Right renal cortex interstitium (tissue), 3 donors: ENCODE data around the gene ULK4. TPM values are rescaled to one million over a fixed set of nuclear protein-coding genes. Genes with fewer than 3 reads are reported as not detected.

ENCODE experiments used
- DNase-seq, 3 donors: peaks; one replicate each; pipeline ENCODE4 v3.0.0-alpha.2; 2013; ENCODE audit warnings: low read depth in 3 of 3, low spot score in 2 of 3
- polyA plus RNA-seq, 3 donors: library from polyadenylated mRNA; unstranded; fragments of 120-200 nt; gene quantifications; one replicate each; pipeline ENCODE4 v1.2.1, GENCODE V29; 2013; ENCODE audit not compliant: insufficient read length in 3 of 3

Gene ULK4
- polyA plus RNA-seq, 3 donors = 4.7 to 5.3 (median 4.8) TPM

- no peak for DNase-seq
These were observed 442.2 kb downstream of the ULK4 start for GRCh38 chr3:41519746-41520145.

- DNase-seq = peak in 1 of 3 donors; percentile 18
These were observed 443.3 kb downstream of the ULK4 start for GRCh38 chr3:41518626-41519025.

- no peak for DNase-seq
These were observed 453.7 kb downstream of the ULK4 start for GRCh38 chr3:41508063-41508696.

GRCh38 chr3:41507336-41508062, 454.4 kb downstream of the ULK4 start:
- DNase-seq = no peak

GRCh38 chr3:41503998-41504623, 457.8 kb downstream of the ULK4 start:
- no peak for DNase-seq

GRCh38 chr3:41502481-41502880, 459.4 kb downstream of the ULK4 start:
- DNase-seq = no peak

GRCh38 chr3:41502023-41502422, 459.9 kb downstream of the ULK4 start:
- DNase-seq = no peak

- DNase-seq = no peak
These were observed 463.1 kb downstream of the ULK4 start for GRCh38 chr3:41498847-41499246.

- no peak for DNase-seq
These were observed 471.5 kb downstream of the ULK4 start for GRCh38 chr3:41490360-41490759.

- DNase-seq = no peak
These were observed 472.7 kb downstream of the ULK4 start for GRCh38 chr3:41489231-41489630.

- DNase-seq = no peak
These were observed 473.4 kb downstream of the ULK4 start for GRCh38 chr3:41488501-41488900.

- DNase-seq = no peak
These were observed 476.4 kb downstream of the ULK4 start for GRCh38 chr3:41485484-41485883.

- no peak for DNase-seq
These were observed 479.8 kb downstream of the ULK4 start for GRCh38 chr3:41482134-41482533.

GRCh38 chr3:41478278-41478677, 483.6 kb downstream of the ULK4 start:
- no peak for DNase-seq

GRCh38 chr3:41477399-41478014, 484.4 kb downstream of the ULK4 start:
- DNase-seq = no peak

- DNase-seq = no peak
These were observed 492.8 kb downstream of the ULK4 start for GRCh38 chr3:41469083-41469482.

- no peak for DNase-seq
These were observed 494.4 kb downstream of the ULK4 start for GRCh38 chr3:41467481-41467880.

- no peak for DNase-seq
These were observed 497.0 kb downstream of the ULK4 start for GRCh38 chr3:41464858-41465257.

- DNase-seq = no peak
These were observed 497.5 kb downstream of the ULK4 start for GRCh38 chr3:41464401-41464800.

GRCh38 chr3:41462103-41462691, 499.7 kb downstream of the ULK4 start:
- no peak for DNase-seq

GRCh38 chr3:41460736-41461135, 501.2 kb downstream of the ULK4 start:
- DNase-seq = no peak
